HepG2 (cell line): ENCODE data around the gene ACADVL. TPM values are rescaled to one million over a fixed set of nuclear protein-coding genes. Genes with fewer than 3 reads are reported as not detected.
A peak's percentile ranks its signal among the peaks of the same experiment; 100 is the strongest.

Experiments used
- DMTF1 ChIP-seq: sonication (generic); formaldehyde crosslinking; IDR thresholded peaks from 2 replicates; pipeline ENCODE4 v1.4.0; 2020; ENCODE audit warnings: mild to moderate bottlenecking, missing genetic modification reagents
- FLYWCH1 ChIP-seq: sonication (generic); formaldehyde crosslinking; IDR thresholded peaks from 2 replicates; pipeline ENCODE4 v1.8.1; 2023; ENCODE audit warnings: mild to moderate bottlenecking, missing genetic modification reagents
- IRF2 ChIP-seq: IDR thresholded peaks from 2 replicates; pipeline ENCODE4 v1.6.1; 2018; ENCODE audit warnings: missing genetic modification reagents, missing compliant biosample characterization
- KDM5A ChIP-seq: fragments of 200-600 bp; sonication (generic); IDR thresholded peaks from 2 replicates; pipeline ENCODE4 v1.7.0; 2018; ENCODE audit warnings: antibody characterized with exemption, mild to moderate bottlenecking, low read length, borderline replicate concordance
- MEF2D ChIP-seq: sonication (generic); formaldehyde crosslinking; IDR thresholded peaks from 2 replicates; pipeline ENCODE4 v1.5.1; 2020; ENCODE audit warnings: mild to moderate bottlenecking, missing genetic modification reagents
- MZF1 ChIP-seq: sonication (generic); formaldehyde crosslinking; IDR thresholded peaks from 2 replicates; pipeline ENCODE4 v1.8.1; 2023; ENCODE audit warnings: mild to moderate bottlenecking, missing genetic modification reagents, borderline replicate concordance
- ZBTB43 ChIP-seq: sonication (generic); formaldehyde crosslinking; conservative IDR thresholded peaks from 2 replicates; pipeline ENCODE4 v1.4.0; 2020; ENCODE audit warnings: missing genetic modification reagents
- ZNF124 ChIP-seq: sonication (generic); formaldehyde crosslinking; IDR thresholded peaks from 2 replicates; pipeline ENCODE4 v1.4.0; 2020; ENCODE audit warnings: missing genetic modification reagents
- ZNF18 ChIP-seq: sonication (generic); formaldehyde crosslinking; IDR thresholded peaks from 2 replicates; pipeline ENCODE4 v1.8.0; 2022; ENCODE audit warnings: mild to moderate bottlenecking, missing genetic modification reagents; ENCODE audit not compliant: insufficient replicate concordance
- ZNF230 ChIP-seq: sonication (generic); formaldehyde crosslinking; IDR thresholded peaks from 2 replicates; pipeline ENCODE4 v1.4.0; 2020; ENCODE audit warnings: mild to moderate bottlenecking, missing genetic modification reagents
- ZNF282 ChIP-seq: fragments of 450-650 bp; IDR thresholded peaks from 2 replicates; pipeline ENCODE4 v1.6.1; 2018; ENCODE audit not compliant: partially characterized antibody
- ZNF441 ChIP-seq: sonication (generic); formaldehyde crosslinking; IDR thresholded peaks from 2 replicates; pipeline ENCODE4 v1.7.0; 2021; ENCODE audit warnings: missing genetic modification reagents, borderline replicate concordance
- ZNF891 ChIP-seq: sonication (generic); formaldehyde crosslinking; IDR thresholded peaks from 2 replicates; pipeline ENCODE4 v1.5.0; 2020; ENCODE audit warnings: mild to moderate bottlenecking, missing genetic modification reagents
- ZSCAN20 ChIP-seq: sonication (generic); formaldehyde crosslinking; IDR thresholded peaks from 2 replicates; pipeline ENCODE4 v1.4.0; 2020; ENCODE audit warnings: missing genetic modification reagents, mild to moderate bottlenecking, borderline replicate concordance
- ZSCAN29 ChIP-seq: sonication (generic); formaldehyde crosslinking; conservative IDR thresholded peaks from 2 replicates; pipeline ENCODE4 v1.4.0; 2020; ENCODE audit warnings: mild to moderate bottlenecking, missing genetic modification reagents
- polyA plus RNA-seq, 8 experiments: library from polyadenylated mRNA; depleted of rRNA in 3 of 8; stranded (reverse) in 7 of 8; unstranded in 1 of 8; fragments of >200 nt; fragmentation: Illumina TruSeq in 4 of 8; extraction: Trizol in 4 of 8; gene quantifications; 2 replicates each; pipeline versions ENCODE4 v1.2.1 to v1.2.3, GENCODE V29; 2011 to 2016; ENCODE audit warnings: low read depth in 4 of 8, missing spikeins in 1 of 8, mixed read lengths in 1 of 8; ENCODE audit not compliant: insufficient read depth in 1 of 8
- total RNA-seq, 5 experiments: library from RNA; depleted of rRNA; stranded (reverse); fragments of >200 nt; fragmentation: Illumina TruSeq; extraction: Trizol; gene quantifications; 2 replicates each; pipeline ENCODE4 v1.2.3, GENCODE V29; 2016; ENCODE audit warnings: low read depth in 1 of 5

Gene ACADVL
- total and polyA plus RNA-seq, 2 of the 13 experiments (the other 11 are each of a cell fraction or from before 2014, with no cell fraction given) = 219 to 412 TPM

GRCh38 chr17:7219229-7219811 is 418 bp upstream of the ACADVL start (continued):
- TF ChIP-seq ZNF441 (CRISPR knock-in tag) (0 out of 2 replicates have a peak, but pooled peaks have one; percentile 10), ZNF124 (CRISPR knock-in tag) (0 out of 2 replicates have a peak, but pooled peaks have one; percentile 37), MEF2D (CRISPR knock-in tag) (peak; percentile 77; the same call in 1 of the 2 replicates), IRF2 (CRISPR knock-in tag) (no peak), FLYWCH1 (peak; percentile 30; the same call in 1 of the 2 replicates), DMTF1 (CRISPR knock-in tag) (no peak), KDM5A (peak; percentile 18; the same call in 1 of the 2 replicates), ZSCAN29 (no peak), ZNF282 (no peak), ZNF230 (CRISPR knock-in tag) (no peak), ZSCAN20 (no peak), ZBTB43 (CRISPR knock-in tag) (peak; percentile 57), MZF1 (peak; percentile 81; the same call in 1 of the 2 replicates), ZNF18 (CRISPR knock-in tag) (peak; percentile 69), ZNF891 (CRISPR knock-in tag) (no peak)
- TF ChIP-seq, all 625 proteins: peak for 33
